K562 (cell line): ENCODE results near the gene COX5A. TPM values are rescaled to one million over a fixed set of nuclear protein-coding genes. Genes with fewer than 3 reads are reported as not detected.
A peak's percentile ranks its signal among the peaks of the same experiment; 100 is the strongest.

Experiments
- BHLHE40 ChIP-seq: IDR thresholded peaks from 2 replicates; pipeline ENCODE4 v1.6.1; 2011; ENCODE audit warnings: low read length, improper control_type of control experiment
- BRCA1 ChIP-seq, 2 experiments: fragments of 450-650 bp in 1 of 2; sonication (generic) in 1 of 2; formaldehyde crosslinking in 1 of 2; IDR thresholded peaks; 2 replicates each; pipeline versions ENCODE4 v1.5.0 to v1.6.1; 2017 to 2020; ENCODE audit warnings: mild to moderate bottlenecking in 1 of 2, missing genetic modification reagents in 1 of 2
- BRD4 ChIP-seq: fragments of 200-600 bp; sonication (generic); IDR thresholded peaks from 2 replicates; pipeline ENCODE4 v1.6.1; 2017; ENCODE audit warnings: inconsistent platforms
- CBFA2T2 ChIP-seq: fragments of 450-650 bp; conservative IDR thresholded peaks from 2 replicates; pipeline ENCODE4 v1.6.1; 2017; ENCODE audit warnings: mild to moderate bottlenecking
- CC2D1A ChIP-seq: fragments of 450-650 bp; IDR thresholded peaks from 2 replicates; pipeline ENCODE4 v1.6.1; 2017; ENCODE audit warnings: mild to moderate bottlenecking
- ELF2 ChIP-seq: fragments of 250-450 bp; sonication (Bioruptor Pico); IDR thresholded peaks from 2 replicates; pipeline ENCODE4 v1.5.0; 2021; ENCODE audit warnings: mild to moderate bottlenecking
- L3MBTL2 ChIP-seq: fragments of 450-650 bp; IDR thresholded peaks from 2 replicates; pipeline ENCODE4 v1.6.1; 2016; ENCODE audit warnings: mild to moderate bottlenecking, moderate library complexity
- MED1 ChIP-seq: sonication (generic); formaldehyde crosslinking; IDR thresholded peaks from 2 replicates; pipeline ENCODE4 v1.8.1; 2023; ENCODE audit warnings: missing genetic modification reagents, borderline replicate concordance
- MITF ChIP-seq: IDR thresholded peaks from 2 replicates; pipeline ENCODE4 v1.6.1; 2014; ENCODE audit warnings: antibody characterized with exemption
- SPI1 ChIP-seq: IDR thresholded peaks from 2 replicates; pipeline ENCODE4 v1.6.1; 2011; ENCODE audit warnings: low read depth, low read length, control low read depth, borderline replicate concordance
- TAF15 ChIP-seq: fragments of 200-400 bp; formaldehyde crosslinking; IDR thresholded peaks from 2 replicates; pipeline ENCODE4 v1.6.1; 2017; ENCODE audit warnings: mild to moderate bottlenecking, low read depth, low read length, moderate library complexity
- TRIM25 ChIP-seq: fragments of 450-650 bp; IDR thresholded peaks from 2 replicates; pipeline ENCODE4 v1.7.0; 2016; ENCODE audit warnings: borderline replicate concordance
- ZNF589 ChIP-seq: fragments of 200-800 bp; sonication (Bioruptor generic); IDR thresholded peaks from 2 replicates; pipeline ENCODE4 v1.6.1; 2016; ENCODE audit warnings: low read depth, missing genetic modification characterization, missing compliant biosample characterization
- ZNF695 ChIP-seq: fragments of 450-650 bp; formaldehyde crosslinking; IDR thresholded peaks from 2 replicates; pipeline ENCODE4 v1.4.0; 2020; ENCODE audit warnings: mild to moderate bottlenecking, moderate library complexity
- polyA plus RNA-seq, 8 experiments: library from polyadenylated mRNA; depleted of rRNA in 4 of 8; stranded (reverse) in 5 of 8; unstranded in 3 of 8; fragments of >200 nt; fragmentation: Nextera tagmentation in 2 of 8; fragmentation: Illumina TruSeq in 1 of 8; extraction: Ambion mirVana in 2 of 8; extraction: Trizol in 1 of 8; gene quantifications; 2 replicates each; pipeline versions ENCODE4 v1.2.1 to v1.2.3, GENCODE V29; 2011 to 2014; ENCODE audit warnings: inconsistent platforms in 1 of 8, missing spikeins in 1 of 8
- total RNA-seq, 7 experiments: library from RNA; depleted of rRNA in 6 of 7; stranded (reverse); fragments of >200 nt in 6 of 7; fragmentation: Illumina TruSeq in 2 of 7; extraction: Trizol in 2 of 7; gene quantifications; 2 replicates each; pipeline versions ENCODE4 v1.2.1 to v1.2.3, GENCODE V29; 2011 to 2021; ENCODE audit warnings: low replicate concordance in 1 of 7
- TF ChIP-seq, protein P1 (sequence below), 2 experiments: fragments of 450-650 bp in 1 of 2; sonication (generic) in 1 of 2; formaldehyde crosslinking in 1 of 2; IDR thresholded peaks; 2 replicates each; pipeline versions ENCODE4 v1.7.1 to v1.9.0; 2016 to 2022; ENCODE audit warnings: inconsistent platforms in 1 of 2, mild to moderate bottlenecking in 1 of 2, missing genetic modification reagents in 1 of 2

COX5A gene
- total and polyA plus RNA-seq, 9 of the 15 experiments (the other 6 are each of a cell fraction or from before 2014, with no cell fraction given): 86.8 to 553 (median 371) TPM

- TF ChIP-seq BRD4: no peak
- TF ChIP-seq MITF: peak; percentile 91
- TF ChIP-seq L3MBTL2: peak; percentile 80
- no peak for TF ChIP-seq TAF15
- TF ChIP-seq SPI1: no peak
- peak; percentile 96 for TF ChIP-seq BHLHE40
- TF ChIP-seq MED1 (CRISPR knock-in tag): no peak
- no peak for TF ChIP-seq CC2D1A
- no peak for TF ChIP-seq BRCA1 (IDR thresholded peaks at IDR 0.05)
- TF ChIP-seq BRCA1 (CRISPR knock-in tag; IDR thresholded peaks at IDR 0.05): no peak
- TF ChIP-seq ZNF589: no peak; the same call in 1 of the 2 replicates
- TF ChIP-seq, protein P1, sequence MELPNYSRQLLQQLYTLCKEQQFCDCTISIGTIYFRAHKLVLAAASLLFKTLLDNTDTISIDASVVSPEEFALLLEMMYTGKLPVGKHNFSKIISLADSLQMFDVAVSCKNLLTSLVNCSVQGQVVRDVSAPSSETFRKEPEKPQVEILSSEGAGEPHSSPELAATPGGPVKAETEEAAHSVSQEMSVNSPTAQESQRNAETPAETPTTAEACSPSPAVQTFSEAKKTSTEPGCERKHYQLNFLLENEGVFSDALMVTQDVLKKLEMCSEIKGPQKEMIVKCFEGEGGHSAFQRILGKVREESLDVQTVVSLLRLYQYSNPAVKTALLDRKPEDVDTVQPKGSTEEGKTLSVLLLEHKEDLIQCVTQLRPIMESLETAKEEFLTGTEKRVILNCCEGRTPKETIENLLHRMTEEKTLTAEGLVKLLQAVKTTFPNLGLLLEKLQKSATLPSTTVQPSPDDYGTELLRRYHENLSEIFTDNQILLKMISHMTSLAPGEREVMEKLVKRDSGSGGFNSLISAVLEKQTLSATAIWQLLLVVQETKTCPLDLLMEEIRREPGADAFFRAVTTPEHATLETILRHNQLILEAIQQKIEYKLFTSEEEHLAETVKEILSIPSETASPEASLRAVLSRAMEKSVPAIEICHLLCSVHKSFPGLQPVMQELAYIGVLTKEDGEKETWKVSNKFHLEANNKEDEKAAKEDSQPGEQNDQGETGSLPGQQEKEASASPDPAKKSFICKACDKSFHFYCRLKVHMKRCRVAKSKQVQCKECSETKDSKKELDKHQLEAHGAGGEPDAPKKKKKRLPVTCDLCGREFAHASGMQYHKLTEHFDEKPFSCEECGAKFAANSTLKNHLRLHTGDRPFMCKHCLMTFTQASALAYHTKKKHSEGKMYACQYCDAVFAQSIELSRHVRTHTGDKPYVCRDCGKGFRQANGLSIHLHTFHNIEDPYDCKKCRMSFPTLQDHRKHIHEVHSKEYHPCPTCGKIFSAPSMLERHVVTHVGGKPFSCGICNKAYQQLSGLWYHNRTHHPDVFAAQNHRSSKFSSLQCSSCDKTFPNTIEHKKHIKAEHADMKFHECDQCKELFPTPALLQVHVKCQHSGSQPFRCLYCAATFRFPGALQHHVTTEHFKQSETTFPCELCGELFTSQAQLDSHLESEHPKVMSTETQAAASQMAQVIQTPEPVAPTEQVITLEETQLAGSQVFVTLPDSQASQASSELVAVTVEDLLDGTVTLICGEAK (IDR thresholded peaks at IDR 0.05): no peak; the same call in 1 of the 2 replicates
- TF ChIP-seq, protein P1 (CRISPR knock-in tag; IDR thresholded peaks at IDR 0.05): no peak
- TF ChIP-seq ELF2 (CRISPR knock-in tag): peak; percentile 14; the same call in 1 of the 2 replicates
- no peak; the same call in 1 of the 2 replicates for TF ChIP-seq TRIM25
- no peak for TF ChIP-seq ZNF695 (CRISPR knock-in tag)
- TF ChIP-seq CBFA2T2: 0 out of 2 replicates have a peak, but pooled peaks have one; percentile 3
Observed at GRCh38 chr15:74937590-74938371, at the start of gene COX5A (continued).
